Activated naive CD4-positive, alpha-beta T cell (primary cell): ENCODE results near the gene YEATS2.

Source experiments
- DNase-seq, 4 experiments: peaks; one replicate each; lab custom pipeline; 2025; lab: John Stamatoyannopoulos, UW

YEATS2 gene

GRCh38 chr3:183812761-183813445 lies 115.3 kb downstream of the YEATS2 start:
- no peak for DNase-seq

- no peak for DNase-seq
Observed at GRCh38 chr3:183814240-183814639, 116.6 kb downstream of the YEATS2 start.

- no peak for DNase-seq
Observed at GRCh38 chr3:183815563-183815940, 118.0 kb downstream of the YEATS2 start.

DNA sequence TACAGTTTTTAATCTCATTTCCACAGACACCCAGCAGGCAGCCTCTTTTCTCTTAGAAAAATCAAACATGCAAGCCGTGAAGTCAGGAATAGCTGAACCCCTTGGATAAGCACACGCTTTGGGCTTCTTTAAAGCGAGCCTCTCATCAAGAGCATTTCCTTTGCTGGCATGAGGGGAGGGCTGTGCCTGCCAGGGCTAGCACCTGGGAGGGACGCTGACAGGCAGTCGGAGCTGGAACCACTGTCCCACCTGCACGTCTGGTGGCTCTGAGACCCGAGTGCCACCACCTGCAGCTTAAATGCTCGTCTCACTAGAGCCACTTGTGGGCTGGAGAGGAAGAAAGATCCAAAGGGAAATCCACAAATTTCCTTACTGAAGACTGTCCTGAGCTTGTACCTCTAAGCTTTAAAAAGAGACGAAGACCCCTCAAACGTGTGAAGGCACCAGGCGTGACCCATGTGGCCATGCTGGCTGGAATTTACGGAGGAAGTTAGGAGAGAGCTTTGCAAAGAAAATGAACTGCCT lies 118.4 kb downstream of the YEATS2 start:
- DNase-seq: no peak

- no peak for DNase-seq
Observed at GRCh38 chr3:183816681-183817510, 119.3 kb downstream of the YEATS2 start.

DNA sequence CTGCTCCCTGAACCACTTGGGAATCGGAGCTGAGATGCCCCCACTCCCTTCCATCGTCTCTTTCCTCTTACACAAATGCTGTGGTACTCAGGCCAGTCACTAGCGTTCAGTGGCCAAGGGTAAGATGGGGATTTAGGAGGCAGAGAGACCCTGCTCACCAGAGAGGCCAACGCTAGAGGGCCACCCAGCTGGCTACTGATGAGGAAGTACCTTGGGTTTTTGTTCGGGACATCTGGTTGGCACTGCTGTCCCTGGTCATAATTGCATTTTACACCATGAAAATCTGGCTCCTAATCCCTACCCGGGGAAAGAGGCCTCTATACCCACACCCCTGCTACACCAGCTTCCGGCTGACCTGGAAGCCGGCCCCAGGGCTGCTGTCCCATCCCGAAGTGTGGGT lies 120.0 kb downstream of the YEATS2 start:
- DNase-seq: no peak

DNA sequence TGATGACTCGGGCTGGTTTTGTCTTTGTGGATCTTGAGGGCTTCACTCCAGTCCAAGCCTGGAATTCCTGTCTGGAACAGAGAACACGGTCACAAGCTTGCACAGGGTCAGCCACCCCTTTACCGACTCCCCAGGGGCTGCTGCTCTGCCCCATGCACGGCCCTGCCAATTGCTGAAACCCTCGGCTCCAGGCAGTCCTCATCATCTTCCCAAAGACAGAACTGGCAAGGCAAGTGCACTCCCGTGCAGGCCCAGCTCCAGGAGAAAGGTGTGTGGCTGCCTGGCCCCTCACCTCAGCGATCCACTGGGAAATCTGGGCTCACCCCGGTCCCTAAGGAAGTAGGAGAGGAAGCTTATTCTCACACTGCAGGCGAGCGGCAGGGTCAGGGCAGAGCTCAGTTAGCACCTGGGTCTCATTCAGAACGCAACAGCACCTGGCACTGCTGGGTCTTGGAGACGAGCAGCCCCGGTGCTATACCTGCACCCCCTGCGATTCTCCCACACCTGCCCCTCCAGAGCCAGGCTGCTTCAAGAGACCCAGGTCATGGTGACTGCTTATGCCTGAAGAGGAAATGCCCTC lies 120.5 kb downstream of the YEATS2 start:
- DNase-seq: no peak

DNA sequence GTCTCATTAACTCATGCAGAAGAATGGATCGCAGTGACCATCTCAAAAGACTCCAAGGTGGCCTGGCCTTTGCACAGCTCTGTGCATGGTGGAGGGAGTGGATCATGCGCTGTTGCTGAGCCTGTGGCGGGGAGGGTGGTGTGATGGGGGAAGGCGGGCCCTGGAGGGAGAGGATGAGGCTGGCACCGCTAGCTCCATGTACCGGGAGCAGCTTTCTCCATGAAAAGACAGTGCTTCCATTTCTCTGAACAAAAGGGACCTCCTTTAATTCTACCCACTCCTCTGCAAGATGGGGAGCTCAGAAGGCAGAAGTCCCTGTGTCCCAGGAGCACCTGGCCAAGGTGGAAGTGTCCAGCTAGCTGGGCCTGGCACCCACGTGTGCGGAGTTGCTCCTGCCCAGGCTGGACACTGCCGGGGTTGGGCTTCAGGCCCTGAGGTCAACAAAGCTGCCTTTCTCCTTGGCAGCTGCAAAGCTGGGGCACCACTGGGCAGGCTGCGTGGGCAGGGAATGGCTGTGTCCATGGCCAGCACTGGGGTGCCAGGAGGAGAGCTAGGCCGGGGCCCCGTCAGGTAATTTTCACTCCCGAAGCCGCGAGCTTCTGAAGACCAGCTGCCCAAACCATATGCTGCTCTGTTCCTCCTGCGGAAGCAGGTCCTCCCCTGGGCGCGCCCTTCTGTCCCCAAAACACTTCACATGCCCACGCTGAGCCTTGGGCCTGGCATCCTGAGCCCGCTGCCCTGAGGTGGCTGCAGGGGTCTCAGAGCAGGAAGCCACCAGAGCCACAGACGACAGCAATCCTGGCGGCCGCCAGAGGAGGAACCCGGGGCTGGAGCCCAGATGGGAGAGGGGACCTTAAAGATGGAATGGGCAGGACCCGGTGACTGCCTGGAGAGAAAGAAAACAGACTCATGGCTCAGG lies 121.4 kb downstream of the YEATS2 start:
- DNase-seq: no peak

GRCh38 chr3:183819831-183820230 lies 122.2 kb downstream of the YEATS2 start:
- DNase-seq: no peak

GRCh38 chr3:183822631-183823030 lies 125.0 kb downstream of the YEATS2 start:
- no peak for DNase-seq

- no peak for DNase-seq
Observed at GRCh38 chr3:183823963-183824362, 126.4 kb downstream of the YEATS2 start.

GRCh38 chr3:183824761-183825455 lies 127.3 kb downstream of the YEATS2 start:
- no peak for DNase-seq

DNA sequence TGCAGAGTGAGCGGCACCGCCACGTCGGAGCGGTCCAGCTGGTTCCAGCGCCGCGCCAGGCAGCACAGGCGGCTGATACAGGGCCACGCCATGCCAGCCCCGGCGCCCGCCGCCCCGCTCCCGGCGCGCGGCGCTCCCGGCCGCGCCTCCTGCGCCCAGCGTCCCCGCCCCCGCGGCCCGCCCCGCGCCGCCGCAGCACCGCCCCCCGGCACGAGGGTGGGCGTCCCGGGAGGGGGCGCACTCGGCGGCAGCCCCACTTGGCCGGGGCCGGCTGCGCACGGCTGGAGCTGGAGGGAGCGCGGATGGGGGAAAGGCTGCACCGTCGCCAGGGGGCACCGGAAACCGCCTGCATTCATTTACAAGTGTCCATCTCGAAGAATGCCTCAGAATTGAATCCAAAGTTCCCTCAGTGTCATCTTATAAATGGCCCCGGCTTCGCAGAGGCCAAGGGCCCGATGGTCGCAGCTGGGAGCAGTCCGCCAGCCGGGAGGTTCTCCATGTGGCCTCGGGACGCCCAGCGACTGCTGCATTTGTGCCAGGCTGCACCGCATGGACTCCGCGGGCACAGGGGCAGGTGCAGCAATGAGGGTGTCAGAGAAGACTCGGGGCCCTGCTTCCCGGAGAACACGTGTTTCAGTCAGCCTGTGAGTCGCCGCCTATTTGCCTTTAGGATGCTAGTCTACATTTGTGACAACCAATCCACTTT lies 128.0 kb downstream of the YEATS2 start, which contains the start of gene MAP6D1:
MAP6D1 (minus strand) TSS at position 122 of the 706 bp plus-strand sequence; CDS start at position 92, 30 bp downstream.
- peak in 1 of 4 experiments; percentile 32 for DNase-seq

DNA sequence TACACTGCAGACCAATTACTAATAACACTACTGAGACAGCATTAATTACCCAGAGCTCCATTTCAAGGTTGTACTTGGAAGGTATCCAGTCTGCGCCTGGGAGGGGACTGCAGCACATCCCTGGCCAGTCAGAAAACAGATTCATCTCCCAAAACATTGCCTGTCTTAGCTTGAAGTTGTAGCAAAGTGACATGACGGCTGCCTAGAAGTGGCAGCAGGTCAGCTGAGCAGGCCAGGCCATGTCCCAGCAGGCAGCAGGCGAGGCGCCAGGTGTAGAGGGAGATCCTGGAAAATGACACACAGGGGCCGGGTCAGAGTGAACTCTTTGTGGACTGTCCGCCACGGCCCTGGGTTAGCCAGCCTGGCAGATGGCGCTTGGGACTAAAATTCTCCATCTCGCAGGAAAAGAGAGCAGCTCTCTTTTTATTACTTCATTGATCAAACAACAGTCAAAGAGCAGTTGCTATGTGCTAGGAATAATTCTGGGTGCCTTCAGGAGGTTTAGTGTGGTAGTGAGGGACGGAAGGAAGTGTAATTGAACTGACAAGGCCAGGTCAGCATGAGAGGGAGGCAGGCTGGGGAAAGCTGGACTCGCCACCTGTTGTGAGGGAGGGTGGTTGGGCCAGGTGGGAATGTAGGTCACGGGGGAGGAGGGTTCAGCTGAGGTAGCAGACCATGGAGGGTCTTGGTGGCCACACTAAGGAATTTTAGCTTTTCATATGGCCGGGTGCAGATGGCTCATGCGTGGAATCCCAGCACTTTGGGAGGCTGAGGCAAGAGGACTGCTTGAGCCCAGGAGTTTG lies 129.1 kb downstream of the YEATS2 start:
- no peak for DNase-seq

DNA sequence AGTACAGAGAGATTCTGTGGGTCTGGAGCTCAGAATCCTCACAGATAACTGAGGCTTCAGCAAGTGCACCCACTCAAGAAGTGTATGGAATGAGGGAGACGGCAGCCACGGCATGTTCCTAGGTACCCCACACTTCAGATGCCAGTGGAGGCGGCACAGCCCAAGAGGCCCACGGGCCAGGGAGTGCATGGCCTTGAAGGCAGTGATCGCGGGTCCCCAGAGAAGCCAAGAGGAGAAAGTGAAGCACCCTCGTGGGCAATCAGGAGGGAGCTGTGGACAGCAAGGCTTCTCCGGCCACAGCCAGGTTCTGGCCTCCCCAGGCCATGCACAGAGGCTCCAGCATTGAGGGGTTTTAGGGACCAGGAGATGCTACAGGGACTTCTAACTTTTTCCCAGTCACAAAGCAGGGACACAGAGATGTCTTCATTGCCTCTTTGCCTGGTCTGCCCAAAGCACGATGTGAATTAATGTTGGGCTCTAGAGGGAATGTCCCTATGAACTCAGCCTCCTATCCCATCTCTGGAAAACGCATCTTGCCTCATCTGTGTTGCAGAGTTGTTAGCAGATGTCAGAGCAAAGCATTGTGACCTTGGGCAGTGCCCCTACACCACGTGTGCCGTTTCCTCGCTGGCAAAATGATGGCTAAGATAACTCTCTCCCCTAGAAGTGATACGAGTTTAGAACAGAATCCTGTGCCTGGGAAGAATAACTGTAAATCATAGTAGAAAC lies 130.4 kb downstream of the YEATS2 start:
- DNase-seq: no peak

- no peak for DNase-seq
Observed at GRCh38 chr3:183828538-183828870, 130.9 kb downstream of the YEATS2 start.

GRCh38 chr3:183829466-183829865 lies 131.9 kb downstream of the YEATS2 start:
- no peak for DNase-seq

DNA sequence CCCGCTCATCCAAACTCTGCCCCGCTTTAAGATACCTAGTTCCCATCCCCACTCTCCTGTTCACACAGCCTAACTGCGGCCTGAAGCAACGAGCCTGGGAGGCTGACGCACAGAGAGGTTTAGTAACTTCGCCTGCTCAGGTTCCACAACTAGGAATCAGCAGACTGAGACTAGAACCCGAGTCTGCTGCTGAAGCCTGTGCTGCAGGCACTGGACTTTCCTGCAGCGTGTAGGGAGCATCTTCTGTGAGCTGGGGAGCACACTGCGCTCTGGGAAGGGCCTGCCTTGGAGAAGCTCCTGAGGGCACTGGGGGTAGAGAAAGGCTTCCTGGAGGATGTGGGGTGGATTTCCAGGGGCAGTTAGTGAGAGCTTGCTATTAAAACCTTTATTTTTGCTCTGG lies 132.6 kb downstream of the YEATS2 start:
- no peak for DNase-seq

- no peak for DNase-seq
Observed at GRCh38 chr3:183833516-183833915, 135.9 kb downstream of the YEATS2 start.
